ENCODE data around the gene HIGD1A.

GRCh38 chr3:42742259-42742658 lies 62.0 kb downstream of the HIGD1A start:
- no peak for TF ChIP-seq CTCF (IDR thresholded peaks at IDR 0.05; ENCODE audit: insufficient read depth, low read depth, low read length)
- TF ChIP-seq EZH2 (IDR thresholded peaks at IDR 0.05; ENCODE audit: insufficient read depth, low read length): no peak
